Right atrium auricular region (tissue), 2 donors: ENCODE measurements around the gene IL17RC. TPM values are rescaled to one million over a fixed set of nuclear protein-coding genes. Genes with fewer than 3 reads are reported as not detected.

Experiments
- DNase-seq: peaks from one replicate; pipeline ENCODE4 v3.0.0-alpha.2; 2019; ENCODE audit warnings: low spot score
- H3K27ac ChIP-seq, 2 donors: fragments of 200-600 bp; sonication (generic); 1 replicate in 1 of 2; 2 replicates in 1 of 2; pipeline ENCODE4 v1.5.1; 2016 to 2019
- H3K27me3 ChIP-seq, 2 donors: fragments of 200-600 bp; sonication (generic); one replicate each; pipeline versions ENCODE4 v1.5.1 to v1.6.0; 2017 to 2019
- H3K36me3 ChIP-seq: fragments of 200-600 bp; sonication (generic); one replicate; pipeline ENCODE4 v1.5.1; 2016
- H3K4me1 ChIP-seq, 2 donors: fragments of 200-600 bp; sonication (generic); one replicate each; pipeline versions ENCODE4 v1.5.1 to v1.6.0; 2017 to 2019
- H3K4me3 ChIP-seq, 2 donors: fragments of 200-600 bp; sonication (generic); 1 replicate in 1 of 2; 2 replicates in 1 of 2; pipeline ENCODE4 v1.5.1; 2017 to 2019; ENCODE audit warnings: mild to moderate bottlenecking in 1 of 2, moderate library complexity in 1 of 2
- H3K9me3 ChIP-seq, 2 donors: fragments of 200-600 bp; sonication (generic); one replicate each; pipeline ENCODE4 v1.5.1; 2019
- total RNA-seq, 2 donors: library from RNA; depleted of rRNA; stranded (reverse); fragments of >200 nt; gene quantifications; one replicate each; pipeline ENCODE4 v1.1.0, GENCODE V29; 2016
- TF ChIP-seq, protein P1 (sequence below), 2 donors: fragments of 200-600 bp; sonication (generic); IDR thresholded peaks; one replicate each; pipeline ENCODE4 v1.5.1; 2019; ENCODE audit warnings: antibody characterized with exemption in 2 of 2

IL17RC gene
- total RNA-seq, 2 donors from 2014 or later, result 32.5 to 49.1 TPM

DNA sequence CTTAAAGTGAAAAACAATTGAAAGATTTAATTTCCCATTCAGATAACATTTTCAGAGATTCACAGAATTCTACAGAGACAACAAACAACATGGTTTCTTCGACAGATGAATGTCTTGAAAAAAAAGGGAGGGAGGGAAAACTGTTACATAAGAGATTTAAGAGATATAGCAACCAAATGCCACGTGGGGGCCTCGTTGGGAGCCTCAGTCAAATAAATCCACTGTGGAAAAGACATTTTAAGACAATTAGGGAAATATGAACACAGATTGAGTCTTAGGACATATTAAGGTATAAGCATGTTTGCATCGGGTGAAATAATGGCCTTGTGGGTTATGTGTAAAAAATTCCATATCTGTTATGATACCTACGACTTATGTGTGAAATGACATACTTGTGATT, 40.3 kb downstream of the IL17RC start:
- no peak for DNase-seq
- no peak overlapping the region for H3K27ac ChIP-seq
- H3K36me3 ChIP-seq, result peaks cover 12% of the 10 kb centered on the region
- TF ChIP-seq, protein P1, sequence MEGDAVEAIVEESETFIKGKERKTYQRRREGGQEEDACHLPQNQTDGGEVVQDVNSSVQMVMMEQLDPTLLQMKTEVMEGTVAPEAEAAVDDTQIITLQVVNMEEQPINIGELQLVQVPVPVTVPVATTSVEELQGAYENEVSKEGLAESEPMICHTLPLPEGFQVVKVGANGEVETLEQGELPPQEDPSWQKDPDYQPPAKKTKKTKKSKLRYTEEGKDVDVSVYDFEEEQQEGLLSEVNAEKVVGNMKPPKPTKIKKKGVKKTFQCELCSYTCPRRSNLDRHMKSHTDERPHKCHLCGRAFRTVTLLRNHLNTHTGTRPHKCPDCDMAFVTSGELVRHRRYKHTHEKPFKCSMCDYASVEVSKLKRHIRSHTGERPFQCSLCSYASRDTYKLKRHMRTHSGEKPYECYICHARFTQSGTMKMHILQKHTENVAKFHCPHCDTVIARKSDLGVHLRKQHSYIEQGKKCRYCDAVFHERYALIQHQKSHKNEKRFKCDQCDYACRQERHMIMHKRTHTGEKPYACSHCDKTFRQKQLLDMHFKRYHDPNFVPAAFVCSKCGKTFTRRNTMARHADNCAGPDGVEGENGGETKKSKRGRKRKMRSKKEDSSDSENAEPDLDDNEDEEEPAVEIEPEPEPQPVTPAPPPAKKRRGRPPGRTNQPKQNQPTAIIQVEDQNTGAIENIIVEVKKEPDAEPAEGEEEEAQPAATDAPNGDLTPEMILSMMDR (IDR thresholded peaks at IDR 0.05), result no peak
- peaks cover 0 to 3% of the 10 kb centered on the region in 2 donors for H3K4me1 ChIP-seq
- H3K9me3 ChIP-seq, result no peaks in the 10 kb centered on the region
- H3K4me3 ChIP-seq, result no peak overlapping the region
- no peaks in the 10 kb centered on the region for H3K27me3 ChIP-seq

DNA sequence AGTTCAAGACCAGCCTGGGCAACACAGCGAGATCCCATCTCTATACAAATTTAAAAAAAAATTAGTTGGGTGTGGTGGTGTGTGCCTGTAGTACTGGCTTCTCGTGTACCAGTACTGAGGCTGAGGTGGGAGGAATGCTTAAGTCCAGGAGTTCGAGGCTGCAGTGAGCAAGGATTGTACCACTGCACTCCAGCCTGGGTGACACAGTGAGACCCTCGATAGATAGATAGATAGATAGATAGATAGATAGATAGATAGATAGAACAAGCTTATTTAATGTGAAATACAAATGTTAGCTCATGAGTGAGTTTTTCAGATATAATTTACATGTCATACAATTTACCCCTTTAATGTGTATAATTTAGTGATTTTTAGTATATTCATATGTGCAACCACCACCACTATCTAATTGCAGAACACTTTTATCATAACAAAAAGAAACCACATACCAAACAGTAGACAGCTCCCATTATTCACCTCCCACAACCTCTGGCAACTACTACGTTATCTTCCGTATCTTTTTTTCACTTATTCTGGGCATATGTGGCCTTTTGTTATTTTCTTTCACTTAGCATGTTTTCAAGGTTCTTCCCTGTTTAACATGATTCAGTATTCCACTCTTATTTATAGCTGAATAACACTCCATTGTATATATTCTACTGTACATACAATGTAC, 48.4 kb downstream of the IL17RC start:
- H3K27me3 ChIP-seq, result no peaks in the 10 kb centered on the region
- H3K4me3 ChIP-seq, result no peak overlapping the region
- H3K36me3 ChIP-seq, result peaks cover 58% of the 10 kb centered on the region
- TF ChIP-seq, protein P1 (IDR thresholded peaks at IDR 0.05), result no peak
- no peaks in the 10 kb centered on the region for H3K4me1 ChIP-seq
- no peak overlapping the region for H3K27ac ChIP-seq
- DNase-seq, result no peak
- H3K9me3 ChIP-seq, result no peaks in the 10 kb centered on the region

DNA sequence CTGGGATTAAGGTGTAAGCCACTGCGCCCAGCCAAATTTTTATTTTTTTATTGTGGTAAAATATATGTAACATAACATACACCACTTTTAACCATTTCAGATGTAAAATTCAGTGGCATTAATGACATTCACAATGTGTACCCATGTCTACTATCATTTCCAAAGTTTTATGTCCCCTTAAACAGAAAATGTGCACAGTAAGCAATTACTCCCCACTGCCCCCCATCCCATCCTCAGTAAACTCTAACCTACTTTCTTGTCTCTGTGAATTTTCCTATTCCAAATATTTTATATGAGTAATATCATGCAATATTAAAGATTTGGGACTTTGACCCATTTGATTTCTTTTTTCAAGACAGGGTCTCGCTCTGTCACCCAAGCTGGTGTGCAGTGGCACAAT, 49.9 kb downstream of the IL17RC start:
- Histone ChIP-seq H3K9me3 (no peaks in the 10 kb centered on the region), H3K4me1 (no peaks in the 10 kb centered on the region), H3K27me3 (no peaks in the 10 kb centered on the region), H3K4me3 (no peak overlapping the region), H3K27ac (no peak overlapping the region), H3K36me3 (peaks cover 62% of the 10 kb centered on the region)
- TF ChIP-seq, protein P1 (IDR thresholded peaks at IDR 0.05), result no peak
- no peak for DNase-seq

DNA sequence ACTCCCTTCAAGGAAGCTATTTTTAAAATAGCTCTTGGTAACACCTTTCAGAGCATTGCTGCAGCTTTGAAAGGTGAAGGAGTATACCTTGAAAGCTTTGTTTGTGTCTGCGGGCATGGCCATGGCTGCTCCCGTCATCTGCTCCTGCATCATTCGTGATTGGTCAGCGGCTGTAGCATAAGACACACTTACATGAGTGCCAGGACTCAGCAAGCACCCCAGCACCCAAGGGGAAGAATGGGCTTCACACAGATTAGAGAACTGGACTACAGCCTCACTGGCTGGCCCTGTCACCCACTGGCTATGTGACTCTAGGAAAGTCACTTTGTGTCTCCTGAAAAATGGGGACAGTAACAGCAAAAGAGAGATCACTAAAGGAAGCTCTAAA, 52.7 kb downstream of the IL17RC start:
- H3K9me3 ChIP-seq, result no peaks in the 10 kb centered on the region
- no peaks in the 10 kb centered on the region for H3K4me1 ChIP-seq
- TF ChIP-seq, protein P1 (IDR thresholded peaks at IDR 0.05), result no peak
- no peak for DNase-seq
- H3K36me3 ChIP-seq, result peaks cover 81% of the 10 kb centered on the region
- no peaks in the 10 kb centered on the region for H3K27me3 ChIP-seq
- no peak overlapping the region for H3K4me3 ChIP-seq
- H3K27ac ChIP-seq, result no peak overlapping the region

DNA sequence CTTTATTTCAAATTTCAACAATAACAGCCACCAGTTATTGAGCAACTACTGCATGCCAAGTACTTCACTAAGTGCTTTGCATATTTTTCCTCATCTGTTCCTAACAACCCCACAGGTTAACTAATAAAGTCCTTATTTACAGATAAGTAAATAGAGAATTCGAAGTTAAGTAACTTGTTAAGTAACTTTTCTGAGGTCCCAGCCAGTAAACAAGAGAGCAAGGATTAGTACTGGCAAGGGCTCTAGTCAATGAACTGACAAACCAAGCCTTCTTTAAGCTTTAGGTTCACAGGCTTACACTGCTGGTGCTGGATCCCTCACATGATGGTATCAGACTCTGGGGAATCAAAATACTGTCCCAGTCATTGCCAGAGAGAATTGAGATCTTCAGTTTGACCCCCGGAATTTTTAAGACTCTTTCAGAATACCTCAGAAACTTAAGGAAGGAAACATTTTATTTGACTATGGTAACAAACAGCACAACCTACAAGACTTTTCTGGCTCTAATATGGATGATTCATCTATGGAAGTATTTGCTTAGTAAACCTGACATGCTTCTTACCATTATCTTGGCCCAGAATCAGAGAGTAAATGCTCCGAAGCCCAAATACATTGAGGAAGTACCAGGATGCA, 53.2 kb downstream of the IL17RC start:
- TF ChIP-seq, protein P1 (IDR thresholded peaks at IDR 0.05), result no peak
- Histone ChIP-seq H3K27me3 (no peaks in the 10 kb centered on the region), H3K4me1 (no peaks in the 10 kb centered on the region), H3K4me3 (no peak overlapping the region), H3K36me3 (peaks cover 81% of the 10 kb centered on the region), H3K9me3 (no peaks in the 10 kb centered on the region), H3K27ac (no peak overlapping the region)
- DNase-seq, result no peak
